Progenitor cell of endocrine pancreas (in vitro differentiated cells): Measurements from ENCODE around the gene CUX1. TPM values are rescaled to one million over a fixed set of nuclear protein-coding genes. Genes with fewer than 3 reads are reported as not detected.

Experiments used
- DNase-seq: peaks from one replicate; pipeline ENCODE4 v3.0.0; 2021; ENCODE audit warnings: low spot score; ENCODE audit not compliant: unreplicated experiment
- H3K27ac Mint-ChIP-seq: 2 replicates; pipeline ENCODE4 v1.8.0; 2021; ENCODE audit warnings: mild to moderate bottlenecking, moderate library complexity, mixed read lengths
- H3K27me3 Mint-ChIP-seq: 2 replicates; pipeline ENCODE4 v1.8.0; 2021; ENCODE audit warnings: mixed read lengths
- H3K36me3 Mint-ChIP-seq: 2 replicates; pipeline ENCODE4 v1.8.0; 2022; ENCODE audit warnings: mixed read lengths; ENCODE audit not compliant: insufficient read depth
- H3K4me1 Mint-ChIP-seq: 2 replicates; pipeline ENCODE4 v1.8.0; 2021; ENCODE audit warnings: low read depth, mixed read lengths
- H3K4me3 Mint-ChIP-seq: 2 replicates; pipeline ENCODE4 v1.8.0; 2021; ENCODE audit warnings: low read depth, mild to moderate bottlenecking, moderate library complexity, mixed read lengths
- H3K9me3 Mint-ChIP-seq: 2 replicates; pipeline ENCODE4 v1.8.0; 2021; ENCODE audit warnings: low read depth, mixed read lengths
- total RNA-seq: library from RNA; stranded (reverse); gene quantifications from 2 replicates; pipeline ENCODE4 v1.2.1, GENCODE V29; 2021
- TF ChIP-seq, protein P1 (sequence below): fragments of 200-600 bp; sonication (generic); IDR thresholded peaks from one replicate; pipeline ENCODE4 v1.5.0; 2021; ENCODE audit warnings: antibody characterized with exemption, mild to moderate bottlenecking; ENCODE audit not compliant: unreplicated experiment

Gene CUX1
- total RNA-seq, 1 donor from 2014 or later, result 103 TPM

DNA sequence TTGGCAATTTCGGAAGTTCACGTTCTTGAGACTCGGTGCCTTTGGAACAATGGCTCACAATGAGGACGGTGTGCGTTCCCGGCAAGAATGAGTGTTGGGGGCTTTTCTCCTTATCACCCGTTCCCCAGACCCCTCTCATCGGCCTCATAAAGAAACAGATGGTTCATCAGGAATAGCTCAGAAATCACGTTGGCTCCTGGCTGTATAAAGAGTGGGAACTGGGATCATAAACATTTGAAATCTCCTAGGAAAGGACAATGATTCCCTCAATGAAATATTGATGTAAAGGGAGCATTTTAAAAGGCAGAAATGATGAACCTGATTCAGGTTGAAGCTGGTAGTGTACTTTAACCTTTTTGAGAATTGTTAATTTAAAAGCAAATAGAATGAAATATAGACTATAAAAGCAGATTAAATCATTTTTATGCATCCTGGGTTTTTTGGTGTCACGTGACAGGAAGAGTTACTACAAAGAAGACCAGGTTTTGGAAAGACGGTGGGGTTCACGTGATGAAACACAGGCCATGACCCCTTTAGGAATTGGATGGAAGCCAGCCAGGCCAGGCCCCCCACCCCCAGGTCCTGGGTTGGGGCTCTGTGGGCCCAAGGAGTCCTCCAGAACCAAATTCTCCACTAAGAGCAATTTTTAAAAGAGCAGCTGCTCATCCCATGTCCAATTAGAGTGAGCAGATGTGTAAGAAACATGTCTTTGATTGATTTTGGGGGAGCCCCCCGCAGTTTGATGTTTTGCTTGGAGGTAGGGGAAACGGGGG is 63.0 kb downstream of the CUX1 start:
- Mint-ChIP-seq H3K4me1 (peaks cover 70% of the 10 kb centered on the region), H3K36me3 (peaks cover 3% of the 10 kb centered on the region), H3K27me3 (no peaks in the 10 kb centered on the region), H3K4me3 (no peak overlapping the region), H3K9me3 (no peaks in the 10 kb centered on the region), H3K27ac (peak overlapping the region; percentile 75)
- TF ChIP-seq, protein P1, sequence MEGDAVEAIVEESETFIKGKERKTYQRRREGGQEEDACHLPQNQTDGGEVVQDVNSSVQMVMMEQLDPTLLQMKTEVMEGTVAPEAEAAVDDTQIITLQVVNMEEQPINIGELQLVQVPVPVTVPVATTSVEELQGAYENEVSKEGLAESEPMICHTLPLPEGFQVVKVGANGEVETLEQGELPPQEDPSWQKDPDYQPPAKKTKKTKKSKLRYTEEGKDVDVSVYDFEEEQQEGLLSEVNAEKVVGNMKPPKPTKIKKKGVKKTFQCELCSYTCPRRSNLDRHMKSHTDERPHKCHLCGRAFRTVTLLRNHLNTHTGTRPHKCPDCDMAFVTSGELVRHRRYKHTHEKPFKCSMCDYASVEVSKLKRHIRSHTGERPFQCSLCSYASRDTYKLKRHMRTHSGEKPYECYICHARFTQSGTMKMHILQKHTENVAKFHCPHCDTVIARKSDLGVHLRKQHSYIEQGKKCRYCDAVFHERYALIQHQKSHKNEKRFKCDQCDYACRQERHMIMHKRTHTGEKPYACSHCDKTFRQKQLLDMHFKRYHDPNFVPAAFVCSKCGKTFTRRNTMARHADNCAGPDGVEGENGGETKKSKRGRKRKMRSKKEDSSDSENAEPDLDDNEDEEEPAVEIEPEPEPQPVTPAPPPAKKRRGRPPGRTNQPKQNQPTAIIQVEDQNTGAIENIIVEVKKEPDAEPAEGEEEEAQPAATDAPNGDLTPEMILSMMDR, result no peak
- DNase-seq, result no peak

DNA sequence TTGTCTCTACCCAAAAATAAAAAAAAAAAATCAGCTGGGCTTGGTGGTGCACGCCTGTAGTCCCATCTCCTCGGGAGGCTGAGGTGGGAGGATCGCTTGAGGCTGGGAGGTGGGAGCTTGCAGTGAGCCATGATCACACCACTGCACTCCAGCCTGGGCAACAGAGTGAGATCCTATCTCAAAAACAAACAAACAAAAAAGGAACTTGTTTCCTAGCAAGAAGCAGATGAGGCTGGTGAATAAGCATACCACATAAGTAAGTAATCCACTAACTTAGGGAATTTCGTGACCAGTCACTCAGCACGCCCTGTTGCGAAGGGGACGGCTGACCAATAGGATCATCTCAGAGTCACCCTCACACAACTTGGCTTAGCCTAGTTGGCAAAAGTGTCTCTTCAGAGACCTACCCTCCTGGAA is 64.6 kb downstream of the CUX1 start:
- Mint-ChIP-seq H3K36me3 (no peaks in the 10 kb centered on the region), H3K27ac (peak overlapping the region; percentile 95)

DNA sequence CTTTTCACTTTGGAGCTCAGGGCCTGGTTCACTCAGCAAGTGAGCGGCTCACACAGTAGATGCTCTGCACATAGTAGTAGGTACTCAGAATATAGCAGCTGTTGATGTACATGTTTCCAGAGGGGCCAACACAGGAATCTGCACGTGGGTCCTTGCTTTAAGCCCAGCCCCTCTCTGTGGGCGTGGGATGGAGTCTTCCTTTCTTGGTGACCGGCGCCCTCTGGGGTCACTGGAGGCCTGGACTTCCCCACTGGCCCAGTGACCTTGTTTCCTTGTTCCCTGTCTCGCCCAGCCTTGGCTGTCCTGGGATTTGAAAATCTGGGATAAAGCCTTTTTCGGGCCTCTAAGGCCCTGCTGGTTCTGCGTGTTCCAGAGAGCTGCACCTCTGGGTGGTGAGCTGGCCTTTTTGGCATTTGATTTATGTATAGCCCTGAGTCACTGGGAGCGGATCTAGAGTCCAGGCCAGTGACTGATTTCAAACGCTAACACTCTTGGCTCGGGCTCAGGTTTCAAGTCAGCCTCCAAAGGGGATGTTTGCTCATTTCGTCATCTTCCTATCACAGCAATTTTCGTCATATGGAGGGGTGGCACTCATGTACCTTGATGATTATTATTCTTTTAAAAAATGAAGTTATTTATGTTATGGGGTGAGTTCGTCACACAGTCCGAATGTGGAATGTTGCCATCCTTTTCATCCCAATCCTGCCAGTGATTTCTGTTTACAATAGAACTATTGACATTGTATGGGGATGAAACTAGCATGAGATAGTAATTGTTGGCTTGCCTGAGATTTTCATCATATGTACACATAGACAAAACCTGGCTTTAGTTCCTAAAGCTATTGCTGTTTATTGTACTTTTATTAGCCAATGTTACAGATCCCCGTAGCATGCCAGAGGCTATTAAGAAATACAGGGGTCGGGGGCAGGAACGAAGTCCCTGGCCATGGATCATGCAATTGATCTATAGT is 65.5 kb downstream of the CUX1 start:
- H3K27me3 Mint-ChIP-seq, result no peaks in the 10 kb centered on the region
- TF ChIP-seq, protein P1, result no peak
- H3K9me3 Mint-ChIP-seq, result no peaks in the 10 kb centered on the region
- no peaks in the 10 kb centered on the region for H3K36me3 Mint-ChIP-seq
- H3K4me3 Mint-ChIP-seq, result no peak overlapping the region
- H3K4me1 Mint-ChIP-seq, result peaks cover 64% of the 10 kb centered on the region
- no peak for DNase-seq
- peak overlapping the region; percentile 95 for H3K27ac Mint-ChIP-seq

More for the DNA sequence above, 64.6 kb downstream of the CUX1 start:
- DNase-seq, result no peak
- Mint-ChIP-seq H3K9me3 (no peaks in the 10 kb centered on the region), H3K27me3 (no peaks in the 10 kb centered on the region), H3K4me3 (no peak overlapping the region), H3K4me1 (peaks cover 70% of the 10 kb centered on the region)
- TF ChIP-seq, protein P1, result no peak

DNA sequence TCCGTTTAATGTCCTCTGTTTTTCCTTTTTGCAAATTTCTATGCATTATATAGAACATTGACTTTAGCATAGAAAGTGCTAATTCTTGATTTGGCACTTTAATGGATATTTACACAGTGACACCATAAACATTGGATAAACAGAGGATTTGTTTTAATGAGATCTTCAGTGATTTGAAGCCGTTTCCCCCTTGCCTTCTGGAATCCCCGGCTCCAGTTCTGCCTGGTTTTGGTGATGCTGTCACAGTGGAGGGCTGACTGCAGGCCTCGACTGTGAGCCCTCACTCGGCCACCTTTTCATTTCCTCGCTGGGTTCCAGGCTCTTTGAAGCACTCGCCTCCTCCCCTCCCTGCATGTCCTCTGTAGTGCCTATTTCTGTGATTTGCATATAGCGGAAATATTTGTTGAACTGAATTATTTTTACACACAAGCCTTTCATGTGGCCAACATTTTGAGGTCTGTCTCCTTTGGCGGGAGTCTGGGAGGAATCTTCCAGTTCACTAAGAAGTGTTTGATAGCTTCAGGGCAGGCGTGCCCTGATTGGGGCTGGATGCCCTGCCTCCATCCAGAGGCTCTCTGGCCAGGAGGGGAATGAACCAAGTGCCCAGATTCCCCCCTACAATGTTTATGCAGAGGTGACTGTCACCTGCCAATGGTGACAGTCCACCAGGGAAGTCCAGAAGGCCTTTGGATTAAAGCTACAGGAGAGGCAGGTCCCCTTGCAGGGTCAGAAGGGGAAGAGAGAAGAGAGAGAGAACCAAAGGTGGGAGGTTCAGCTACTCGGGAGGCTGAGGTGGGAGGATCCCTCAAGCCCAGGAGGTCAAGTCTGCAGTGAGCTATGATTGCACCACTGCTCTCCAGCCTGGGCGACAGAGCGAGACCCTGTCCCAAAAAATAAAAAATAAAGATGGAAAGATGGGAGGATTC is 67.5 kb downstream of the CUX1 start:
- Mint-ChIP-seq H3K4me1 (peaks cover 56% of the 10 kb centered on the region), H3K27me3 (no peaks in the 10 kb centered on the region), H3K27ac (peak overlapping the region; percentile 19), H3K36me3 (peaks cover 2% of the 10 kb centered on the region), H3K9me3 (no peaks in the 10 kb centered on the region), H3K4me3 (no peak overlapping the region)
- no peak for DNase-seq
- TF ChIP-seq, protein P1, result no peak
